NCI-H1930 (cell line): ENCODE measurements around the gene AKR1B1.
A peak's percentile ranks its signal among the peaks of the same experiment; 100 is the strongest.

Experiments
- DNase-seq, 2 experiments: peaks; one replicate each; lab custom pipeline; 2025; lab: John Stamatoyannopoulos, UW

Gene AKR1B1

DNA sequence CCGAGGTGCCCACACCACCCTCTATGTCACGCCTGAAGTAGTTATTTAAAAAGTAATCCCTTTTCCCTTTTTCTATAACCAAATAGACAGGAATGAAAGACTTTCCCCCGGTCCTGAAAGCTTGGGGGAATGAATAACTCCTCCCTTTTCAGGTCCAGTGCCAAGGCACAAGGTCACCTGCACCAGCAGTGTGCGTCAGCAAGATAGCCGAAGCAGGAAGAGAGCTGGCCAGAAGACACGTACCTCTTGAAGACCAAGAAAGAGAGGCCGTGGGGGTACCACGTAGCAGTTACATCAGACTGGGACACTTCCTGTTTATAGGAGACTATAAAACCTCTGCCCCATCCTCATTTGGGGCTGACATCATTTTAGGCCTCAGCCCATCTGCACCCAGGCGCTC lies 10.7 kb upstream of the AKR1B1 start:
- DNase-seq: no peak

DNA sequence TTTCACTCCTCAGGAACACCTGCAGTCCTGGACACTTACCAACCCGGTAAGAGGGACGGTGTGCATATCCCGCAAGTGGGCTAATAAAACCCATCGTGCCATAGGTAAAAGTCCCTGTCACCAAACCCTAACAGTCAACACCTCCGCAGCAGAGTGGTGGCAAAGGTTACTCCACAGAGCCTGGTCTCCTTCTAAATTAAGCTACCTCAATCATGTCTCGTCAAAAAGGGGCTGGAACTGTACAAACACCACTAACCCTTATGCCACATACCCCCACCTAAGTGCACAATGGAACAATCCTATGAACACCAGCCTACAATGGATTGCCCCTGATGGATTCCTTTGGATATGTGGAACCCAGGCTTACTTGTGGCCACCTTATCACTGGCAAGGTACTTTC lies 9.6 kb upstream of the AKR1B1 start:
- no peak for DNase-seq

DNA sequence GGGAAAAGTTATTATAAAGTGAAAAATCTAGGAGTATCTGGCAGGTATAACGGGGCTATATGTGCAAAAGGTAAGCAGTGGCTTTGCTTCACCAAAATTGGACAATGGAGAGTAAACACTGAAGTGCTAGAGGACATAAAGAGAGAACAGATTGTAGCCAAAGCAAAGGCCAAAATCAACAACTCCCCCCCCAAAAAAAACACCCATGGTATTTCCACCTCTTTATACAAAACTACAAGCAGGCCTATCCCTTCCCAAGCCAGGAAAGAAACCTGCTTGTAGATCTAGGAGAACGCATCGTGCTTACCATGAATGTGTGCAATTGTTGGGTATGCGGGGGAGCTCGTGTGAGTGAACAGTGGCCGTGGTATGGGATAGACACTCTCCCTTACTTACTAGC lies 9.2 kb upstream of the AKR1B1 start:
- no peak for DNase-seq

DNA sequence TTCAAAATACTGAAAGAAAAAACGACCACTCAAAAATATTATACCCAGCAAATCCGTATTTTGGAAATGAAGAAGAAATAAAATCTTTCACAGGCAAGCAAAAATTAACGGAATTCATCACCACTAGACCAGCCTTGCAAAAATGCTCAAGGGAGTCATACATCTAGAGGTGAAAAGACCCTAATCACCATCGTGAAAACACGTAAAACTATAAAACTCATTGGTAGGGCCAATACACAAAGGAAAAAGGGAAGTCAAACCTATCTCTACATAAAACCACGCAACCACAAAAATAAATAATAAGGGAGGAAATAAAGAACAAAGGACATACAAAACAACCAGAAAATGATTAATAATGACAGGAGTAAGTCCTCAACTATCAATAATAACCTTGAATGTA lies 6.6 kb upstream of the AKR1B1 start:
- no peak for DNase-seq

DNA sequence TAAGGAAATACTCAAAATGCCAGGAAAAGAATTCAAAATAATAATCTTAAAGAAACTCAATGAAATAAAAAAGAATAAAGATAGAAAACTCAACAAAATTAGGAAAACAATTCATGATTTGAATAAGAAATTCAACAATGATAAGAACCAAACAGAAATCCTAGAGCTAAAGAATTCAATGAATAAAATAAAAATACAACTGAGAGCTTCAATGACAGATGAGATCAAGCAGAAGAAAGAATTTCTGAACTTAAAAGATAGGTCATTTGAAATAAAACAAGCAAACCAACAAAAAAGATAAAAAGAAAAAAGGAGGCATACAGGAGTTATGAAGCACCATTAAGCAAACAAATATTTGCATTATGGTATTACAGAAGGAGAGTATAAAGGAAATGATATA lies 5.6 kb upstream of the AKR1B1 start:
- no peak for DNase-seq

DNA sequence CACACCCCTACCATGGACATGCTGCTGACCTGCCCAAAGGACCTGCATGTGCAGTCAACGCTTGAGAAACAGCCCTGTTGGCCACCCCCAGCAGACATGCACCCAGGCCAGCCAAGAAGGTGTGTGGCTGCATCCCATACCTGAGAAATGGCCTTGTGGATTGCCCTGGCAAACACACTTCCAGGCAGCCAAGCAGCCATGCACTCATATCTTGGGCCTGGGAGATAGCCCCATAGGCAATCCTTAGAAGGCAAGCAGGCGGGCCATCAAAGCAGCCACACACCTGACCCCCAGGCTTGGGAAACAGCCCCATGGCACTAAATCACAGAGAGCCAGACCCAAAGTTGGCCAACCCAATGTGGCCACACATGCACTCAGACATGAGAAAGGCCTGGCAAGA lies 4.9 kb upstream of the AKR1B1 start:
- DNase-seq: no peak

DNA sequence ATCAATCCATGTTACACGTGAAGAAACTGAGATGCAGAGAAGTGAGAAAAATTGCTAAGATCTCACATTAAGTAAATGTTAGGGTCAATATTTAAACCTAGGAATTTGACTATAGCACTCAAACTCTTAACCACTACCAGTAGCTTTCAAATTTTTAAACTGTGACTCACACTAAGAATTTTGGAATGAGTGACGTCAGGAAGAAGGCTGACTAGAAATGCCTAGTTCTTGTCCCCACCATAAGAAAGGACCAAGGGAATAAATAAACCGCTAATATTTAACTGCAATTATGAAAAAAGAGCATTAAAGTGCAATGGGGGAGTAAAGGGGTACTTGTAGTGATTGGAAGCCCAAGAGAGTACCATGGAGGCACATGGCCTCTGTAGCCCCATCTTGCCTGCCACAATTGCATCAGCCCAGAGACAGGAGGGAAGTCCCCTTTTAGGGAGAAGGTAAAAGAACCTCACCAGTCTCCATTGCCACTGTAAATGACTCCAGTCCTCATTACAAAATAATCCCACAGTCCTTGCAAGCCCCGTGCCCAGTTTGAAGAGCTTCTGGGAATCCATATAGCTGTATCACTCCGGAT lies 3.5 kb upstream of the AKR1B1 start:
- no peak for DNase-seq

DNA sequence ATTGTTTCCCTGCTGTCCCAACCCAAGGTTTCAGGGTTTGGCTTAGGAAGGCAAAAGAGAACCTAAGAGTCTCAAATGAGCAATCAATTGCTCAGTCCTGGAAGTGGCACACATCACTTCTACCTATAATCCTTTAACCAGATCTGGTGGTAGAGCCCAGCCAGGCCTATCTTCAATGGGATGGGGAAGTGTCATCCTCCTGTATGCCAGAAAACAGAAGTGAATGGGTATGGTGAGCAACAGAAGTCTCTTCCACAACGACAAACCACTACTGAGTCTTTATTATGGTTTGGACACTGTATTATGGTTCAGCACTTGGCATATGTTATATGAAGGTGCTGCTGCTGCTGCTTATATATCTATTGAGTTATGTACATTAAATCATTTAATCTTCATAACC lies 3.0 kb upstream of the AKR1B1 start:
- DNase-seq: no peak

DNA sequence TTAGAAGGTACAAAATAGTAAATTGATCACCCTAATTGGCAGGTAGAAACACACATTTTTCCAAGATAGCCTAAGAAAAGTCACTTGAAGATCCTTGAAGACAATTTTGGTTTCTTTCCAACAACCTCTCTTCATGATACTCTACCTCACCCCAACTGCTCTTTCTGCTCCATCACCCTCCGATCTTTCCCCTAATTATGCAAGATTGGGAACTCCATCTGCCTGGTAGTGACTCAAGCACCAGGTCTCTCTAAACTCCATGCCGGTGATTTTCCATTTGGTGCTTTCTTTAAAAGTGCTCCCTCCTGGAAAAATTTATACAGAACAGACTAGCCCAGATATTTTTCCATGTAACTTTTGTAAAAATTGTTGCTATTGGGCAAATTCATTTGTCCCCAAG lies 1.1 kb upstream of the AKR1B1 start:
- no peak for DNase-seq

DNA sequence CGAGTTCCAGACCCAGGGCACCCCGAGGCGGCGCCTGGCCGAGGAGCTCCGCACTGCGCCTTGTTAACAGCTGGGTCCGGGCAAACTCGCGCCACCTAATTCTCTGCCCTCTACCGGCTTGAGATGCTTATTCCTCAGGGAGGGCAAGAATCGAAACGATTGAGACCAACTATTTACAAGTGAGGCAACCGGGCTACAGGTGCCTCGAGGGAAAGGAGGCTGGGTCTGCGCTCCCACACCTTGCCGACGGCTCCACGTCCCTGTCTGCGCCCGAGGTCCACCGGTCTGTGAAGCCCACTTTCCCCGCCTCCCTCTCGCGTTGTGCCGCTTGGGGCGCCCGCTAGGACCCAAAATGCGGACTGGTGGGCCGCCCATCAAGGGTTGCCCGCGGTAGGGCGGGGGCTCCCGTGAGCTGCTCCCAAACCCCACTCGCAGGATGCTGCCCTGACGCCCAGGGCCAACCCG lies 527 bp downstream of the AKR1B1 start:
- peak; percentile 54 to 59 for DNase-seq

DNA sequence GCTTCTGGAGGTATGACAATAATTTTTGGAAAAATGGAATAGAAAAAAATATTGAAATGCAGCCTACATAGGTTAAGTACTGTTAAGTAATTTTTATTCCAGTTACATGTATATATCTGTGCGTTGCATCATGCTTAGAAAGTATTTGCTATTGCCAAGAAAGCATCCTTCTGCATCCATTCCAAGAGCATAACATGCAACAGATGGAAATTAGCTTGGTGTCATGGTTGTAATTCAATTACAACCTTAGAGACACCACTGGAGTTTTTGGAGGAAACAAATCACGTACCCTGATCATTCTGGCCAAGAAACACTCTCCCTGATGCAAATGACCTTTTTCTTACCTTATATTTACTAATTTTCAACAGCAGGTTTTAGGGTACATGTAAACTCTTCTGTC lies 1.7 kb downstream of the AKR1B1 start:
- no peak for DNase-seq

DNA sequence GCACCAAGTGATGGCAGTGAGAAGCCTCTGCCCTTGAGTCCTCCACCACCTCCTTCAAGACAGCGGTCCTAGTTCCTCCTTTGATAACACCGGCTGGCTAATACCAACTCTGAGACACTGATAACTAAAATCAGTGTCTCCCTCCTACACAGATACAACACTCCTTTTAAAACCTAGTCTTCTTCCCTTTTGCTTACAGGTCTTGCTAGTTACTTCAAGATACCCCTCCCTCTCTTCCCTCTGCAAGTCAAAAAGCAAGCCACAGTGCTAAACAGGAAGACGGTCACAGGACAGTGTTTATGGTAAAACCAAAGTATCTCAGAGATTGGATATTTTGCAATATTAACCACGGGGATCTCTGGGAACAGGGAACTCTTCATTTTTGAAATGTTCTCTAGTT lies 4.6 kb downstream of the AKR1B1 start:
- DNase-seq: no peak

DNA sequence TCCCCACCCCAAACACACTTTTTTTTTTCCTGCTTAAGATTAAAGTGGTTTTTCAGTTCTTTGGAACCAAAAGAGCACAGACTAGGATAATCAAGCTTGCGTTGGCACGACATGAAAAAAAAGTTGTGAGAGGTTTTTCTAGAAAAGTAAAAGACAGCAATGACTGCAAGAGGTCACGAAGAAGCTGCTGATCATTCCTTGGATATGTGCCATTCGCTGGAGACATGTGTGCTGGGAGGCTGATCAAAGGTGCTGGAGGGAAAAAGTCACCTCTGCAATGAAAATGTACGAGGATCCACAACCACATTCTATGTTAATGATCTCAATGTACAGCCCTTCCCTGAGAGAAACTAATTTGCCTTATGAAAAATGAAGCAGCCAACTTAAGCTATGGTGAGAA lies 5.4 kb downstream of the AKR1B1 start:
- DNase-seq: no peak

DNA sequence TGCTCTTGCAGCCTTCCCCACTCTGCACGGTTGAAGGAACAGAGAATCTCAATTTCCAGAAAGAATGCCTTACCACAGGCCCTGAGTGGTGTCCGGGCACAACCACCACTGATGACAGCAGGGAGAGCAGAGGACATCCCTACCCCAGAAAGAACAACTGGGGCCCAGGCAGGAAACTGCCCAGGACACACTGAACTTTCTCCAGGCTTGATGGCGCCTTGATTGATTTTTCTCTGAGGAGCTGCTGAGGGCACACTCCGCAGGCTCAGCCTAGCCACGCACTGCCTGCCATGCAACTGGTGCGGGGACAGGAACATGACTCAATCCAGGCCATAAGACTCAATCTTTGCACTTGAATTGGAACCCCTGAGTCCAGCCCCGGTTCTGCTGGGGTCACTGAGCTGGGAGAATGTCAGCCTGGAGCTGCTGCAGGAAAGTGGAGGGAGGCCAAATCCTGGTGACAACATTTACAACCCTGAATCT lies 5.9 kb downstream of the AKR1B1 start:
- DNase-seq: no peak

DNA sequence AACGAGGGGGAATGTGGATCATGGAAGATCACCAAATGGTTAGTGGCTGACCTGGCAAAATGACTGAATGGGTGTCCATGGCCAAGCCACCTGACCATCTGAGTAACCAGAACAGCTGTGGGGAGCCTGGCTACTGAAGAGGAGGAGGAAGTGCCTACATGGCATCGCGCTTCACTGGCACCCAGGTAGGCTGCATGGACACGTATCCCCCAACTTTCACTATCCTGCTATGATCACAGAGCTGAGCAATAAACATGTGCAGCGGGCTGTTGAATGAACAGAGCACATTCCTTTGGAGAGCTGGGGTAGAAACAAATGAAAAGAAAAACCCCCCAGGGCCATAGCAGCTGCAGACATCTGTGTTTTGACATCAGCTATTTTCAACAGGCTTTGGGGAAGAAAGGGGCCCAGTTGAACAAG lies 6.5 kb downstream of the AKR1B1 start:
- DNase-seq: no peak

DNA sequence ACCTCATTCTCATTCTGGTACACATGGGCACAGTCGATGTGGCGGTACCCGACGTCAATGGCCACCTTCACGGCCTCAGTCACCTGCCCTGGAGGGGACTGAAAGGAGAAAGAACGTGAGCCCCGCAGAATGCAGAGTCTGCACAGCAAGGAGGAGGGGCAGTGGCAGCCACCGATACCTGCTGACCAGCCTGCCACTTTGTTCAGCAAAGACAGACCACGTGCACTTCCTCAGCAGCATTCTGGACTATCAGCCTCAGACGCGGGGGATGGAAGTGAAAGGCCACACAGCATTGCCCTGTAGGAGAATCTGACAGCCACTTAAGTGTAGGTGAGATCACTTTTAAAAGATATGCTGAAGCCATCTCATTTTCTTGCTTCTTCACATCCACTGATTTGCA lies 7.2 kb downstream of the AKR1B1 start:
- DNase-seq: no peak

DNA sequence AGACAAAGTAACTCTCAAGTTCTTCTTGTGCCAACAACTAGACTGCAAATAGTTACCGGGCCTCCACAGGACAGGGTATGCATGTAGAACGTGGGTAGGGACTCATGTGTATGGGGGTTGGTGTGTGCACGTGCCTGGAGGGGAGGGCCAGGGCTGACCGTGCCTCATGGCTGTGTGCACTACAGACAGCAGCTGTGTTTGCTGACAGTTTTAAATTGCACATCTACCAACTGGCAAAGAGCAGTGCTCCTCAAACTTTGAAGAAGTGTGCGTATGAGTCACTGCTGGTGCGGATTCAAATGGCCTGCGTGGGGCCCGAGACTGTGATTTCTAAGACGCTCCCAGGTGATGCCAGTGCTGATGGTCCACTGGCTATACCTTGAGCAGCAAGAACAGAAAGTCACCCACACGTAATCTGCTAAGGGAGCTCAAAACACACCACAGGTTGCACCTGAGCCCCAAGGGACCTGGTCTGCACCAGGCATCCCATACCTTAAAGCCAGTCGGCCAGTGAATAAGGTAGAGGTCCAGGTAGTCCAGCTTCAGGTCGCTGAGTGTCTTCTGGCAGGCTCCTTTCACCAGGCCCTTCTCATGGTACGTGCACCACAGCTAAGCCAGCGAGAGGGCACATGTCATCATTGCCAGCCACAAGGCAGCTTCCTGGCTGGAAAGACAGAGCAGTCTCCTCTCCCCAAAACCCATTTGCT lies 8.5 kb downstream of the AKR1B1 start:
- DNase-seq: no peak

DNA sequence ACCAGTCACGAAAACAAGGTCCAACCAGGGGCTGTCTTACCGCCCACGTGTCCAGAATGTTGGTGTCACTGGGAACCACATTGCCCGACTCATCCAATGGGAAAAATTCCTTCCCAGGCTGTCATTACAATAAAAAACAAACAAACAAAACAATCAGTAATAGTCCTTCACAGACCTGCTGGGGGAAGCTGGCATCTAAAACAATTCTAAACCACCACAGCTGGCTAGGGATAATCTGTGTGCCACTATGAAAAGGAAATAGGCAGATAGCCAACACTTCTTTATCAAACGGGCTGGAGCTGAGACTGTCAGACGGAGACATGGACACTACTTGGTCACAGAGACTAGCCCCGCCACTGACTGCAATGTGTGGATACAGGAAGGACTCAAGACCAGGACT lies 9.2 kb downstream of the AKR1B1 start:
- DNase-seq: no peak

DNA sequence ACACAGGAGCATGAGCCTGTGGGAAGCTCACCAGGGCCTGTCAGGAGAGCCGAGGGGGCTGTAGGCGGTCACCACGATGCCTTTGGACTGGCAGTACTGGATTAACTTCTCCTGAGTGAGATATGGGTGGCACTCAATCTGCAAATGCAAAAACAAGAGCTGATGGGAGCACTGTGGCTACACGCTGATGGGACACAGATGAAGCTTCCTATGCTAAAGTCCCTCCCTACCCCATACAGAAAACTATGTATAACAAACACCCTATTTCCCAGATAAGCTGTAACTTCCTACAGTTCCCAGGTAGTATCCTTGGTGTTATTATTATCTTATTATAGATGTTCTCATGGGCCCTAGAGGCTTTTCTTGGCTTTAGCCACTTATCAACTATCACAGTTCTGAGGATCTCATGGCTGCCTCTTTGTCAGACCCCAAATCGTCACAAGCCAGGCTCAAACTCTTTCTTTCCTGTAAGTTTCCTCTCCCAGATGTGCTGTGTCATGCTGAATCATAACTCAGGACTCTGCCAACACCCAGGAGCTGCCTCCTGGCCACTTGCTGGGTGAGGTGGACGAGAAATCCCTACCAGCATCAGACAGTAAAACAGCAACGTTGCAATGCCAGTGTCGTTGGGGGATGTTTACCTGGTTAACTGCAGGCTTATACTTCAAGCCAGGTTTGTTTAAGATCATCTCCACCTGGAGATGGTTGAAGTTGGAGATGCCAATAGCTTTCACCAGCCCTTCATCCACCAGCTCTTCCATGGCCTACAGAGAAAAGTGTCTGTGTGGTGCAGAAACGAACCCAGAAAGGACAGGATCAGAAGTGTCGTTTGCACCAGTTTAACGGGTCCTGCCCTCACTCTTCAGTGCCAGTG lies 10.3 kb downstream of the AKR1B1 start:
- DNase-seq: no peak

DNA sequence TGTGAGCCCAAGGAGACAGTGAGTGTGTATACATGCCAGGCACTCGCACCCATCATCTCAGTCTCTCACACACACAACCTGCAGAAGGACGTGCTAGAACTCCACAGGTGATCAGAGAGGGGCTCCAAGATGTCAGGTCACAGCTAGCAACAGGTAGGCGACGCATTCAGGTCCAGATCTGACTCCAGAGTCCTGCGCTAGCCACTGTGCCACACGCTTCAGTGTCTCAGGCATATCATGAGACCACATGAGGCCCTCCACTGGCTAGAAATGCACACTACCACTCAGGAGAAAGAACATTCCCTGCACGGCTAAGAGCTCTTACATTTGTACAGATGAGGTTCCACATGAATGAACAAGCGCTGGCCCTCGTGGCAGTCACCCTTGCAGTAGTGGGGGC lies 11.5 kb downstream of the AKR1B1 start:
- no peak for DNase-seq

DNA sequence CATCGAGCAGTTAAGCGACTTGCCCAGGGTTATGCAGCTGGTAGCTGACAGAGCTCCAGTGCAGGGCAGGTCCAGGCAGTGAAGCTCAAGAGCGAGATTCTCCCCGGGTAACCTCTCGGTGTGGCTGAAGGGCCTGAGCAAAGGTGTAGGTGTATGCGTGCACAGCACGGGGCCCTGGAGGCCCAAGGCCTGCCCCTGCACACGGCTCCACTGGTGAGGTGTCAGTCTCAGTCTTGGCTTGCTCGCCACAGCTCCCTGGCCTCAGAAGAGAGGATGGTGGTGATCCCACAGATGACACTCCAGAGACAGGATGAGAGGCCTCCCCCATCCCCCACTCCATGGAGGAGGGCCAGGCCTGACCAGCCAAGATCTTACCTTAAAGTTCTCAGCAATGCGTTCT lies 12.0 kb downstream of the AKR1B1 start:
- DNase-seq: no peak

DNA sequence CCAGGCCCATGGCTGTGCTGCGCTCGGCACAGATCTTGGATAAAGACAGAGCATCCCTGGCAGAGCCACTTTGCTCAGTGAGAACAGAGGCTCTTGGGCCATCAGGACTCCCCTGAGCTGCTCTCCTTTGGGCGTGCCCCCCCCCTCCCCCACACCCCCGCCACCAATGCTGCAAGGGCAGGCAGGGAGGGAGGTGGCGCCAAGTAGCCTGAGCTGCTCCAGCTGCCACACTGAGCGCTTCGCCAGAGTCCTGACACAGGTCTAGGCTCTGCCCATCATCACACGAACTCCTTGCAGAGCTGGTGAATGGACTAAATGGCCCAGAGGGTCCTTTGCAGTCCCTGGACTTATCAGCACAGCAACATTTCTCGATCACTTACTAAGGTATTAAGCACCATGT lies 12.5 kb downstream of the AKR1B1 start:
- no peak for DNase-seq

DNA sequence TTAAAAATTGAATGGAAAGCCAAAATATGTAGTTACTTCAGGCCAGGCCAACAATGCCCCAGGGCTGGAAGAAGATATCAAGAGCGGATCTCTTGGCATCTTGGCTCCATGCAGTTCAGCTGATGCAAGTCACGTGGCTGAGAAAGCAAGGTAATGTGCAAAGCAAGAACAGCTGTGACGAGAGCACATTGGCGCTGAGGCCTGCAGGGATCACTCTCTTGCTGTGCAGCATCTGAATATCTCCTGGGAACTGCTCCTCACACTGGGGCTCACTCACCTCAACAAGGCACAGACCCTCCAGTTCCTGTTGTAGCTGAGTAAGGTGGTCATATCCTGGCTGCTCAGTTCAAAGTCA lies 14.0 kb downstream of the AKR1B1 start:
- no peak for DNase-seq
